Skeletal muscle cell (primary cell): Measurements from ENCODE around the gene CTH.
"Not testable (repeated sequence)": the region's sequence is repeated elsewhere in the genome, so short reads cannot be mapped to it uniquely, and the experiment has no call there.

ENCODE experiments used
- DNase-seq: peaks from one replicate; pipeline ENCODE4 v3.0.0-alpha.2; 2010; ENCODE audit warnings: low read depth
- H3K4me3 ChIP-seq: 2 replicates; pipeline ENCODE4 v1.5.1; 2011; ENCODE audit warnings: low read depth, mild to moderate bottlenecking, control low read depth, low read length, moderate library complexity

Gene CTH

GRCh38 chr1:70442490-70442889, 31.4 kb downstream of the CTH start:
- H3K4me3 ChIP-seq, result no peak overlapping the region
- no peak for DNase-seq

- no peak overlapping the region for H3K4me3 ChIP-seq
- no peak for DNase-seq
Observed at GRCh38 chr1:70443739-70444138, 32.7 kb downstream of the CTH start.

- no peak overlapping the region for H3K4me3 ChIP-seq
- DNase-seq, result no peak
Observed at GRCh38 chr1:70449049-70449448, 38.0 kb downstream of the CTH start.

- DNase-seq, H3K4me3 ChIP-seq: not testable (repeated sequence)
Observed at GRCh38 chr1:70452164-70452939, 41.3 kb downstream of the CTH start.

GRCh38 chr1:70455291-70455690, 44.2 kb downstream of the CTH start:
- no peak for DNase-seq

GRCh38 chr1:70458131-70458530, 47.1 kb downstream of the CTH start:
- no peak overlapping the region for H3K4me3 ChIP-seq
- DNase-seq, result no peak

More at GRCh38 chr1:70455291-70455690, 44.2 kb downstream of the CTH start:
- no peak overlapping the region for H3K4me3 ChIP-seq

- no peak overlapping the region for H3K4me3 ChIP-seq
- no peak for DNase-seq
Observed at GRCh38 chr1:70459496-70460225, 48.6 kb downstream of the CTH start.

GRCh38 chr1:70460740-70461713, 50.0 kb downstream of the CTH start:
- not testable (repeated sequence) for DNase-seq

GRCh38 chr1:70462611-70463010, 51.5 kb downstream of the CTH start:
- no peak for DNase-seq
- no peak overlapping the region for H3K4me3 ChIP-seq

More at GRCh38 chr1:70460740-70461713, 50.0 kb downstream of the CTH start:
- not testable (repeated sequence) for H3K4me3 ChIP-seq

GRCh38 chr1:70465911-70466310, 54.8 kb downstream of the CTH start:
- DNase-seq, result no peak
- no peak overlapping the region for H3K4me3 ChIP-seq

- no peak for DNase-seq
- no peak overlapping the region for H3K4me3 ChIP-seq
Observed at GRCh38 chr1:70467531-70467930, 56.5 kb downstream of the CTH start.

- no peak for DNase-seq
- no peak overlapping the region for H3K4me3 ChIP-seq
Observed at GRCh38 chr1:70468180-70468579, 57.1 kb downstream of the CTH start.

- not testable (repeated sequence) for H3K4me3 ChIP-seq, DNase-seq
Observed at GRCh38 chr1:70469184-70469583, 58.1 kb downstream of the CTH start.

- no peak for DNase-seq
- no peak overlapping the region for H3K4me3 ChIP-seq
Observed at GRCh38 chr1:70475023-70475422, 64.0 kb downstream of the CTH start.

GRCh38 chr1:70477090-70477489, 66.0 kb downstream of the CTH start:
- DNase-seq, result no peak
- H3K4me3 ChIP-seq, result no peak overlapping the region

GRCh38 chr1:70477905-70478304, 66.8 kb downstream of the CTH start:
- DNase-seq, H3K4me3 ChIP-seq: not testable (repeated sequence)

- H3K4me3 ChIP-seq, result no peak overlapping the region
- DNase-seq, result no peak
Observed at GRCh38 chr1:70483342-70483741, 72.3 kb downstream of the CTH start.

- H3K4me3 ChIP-seq, result no peak overlapping the region
- DNase-seq, result no peak
Observed at GRCh38 chr1:70485624-70486023, 74.6 kb downstream of the CTH start.

- no peak overlapping the region for H3K4me3 ChIP-seq
- peak; percentile 79 for DNase-seq
Observed at GRCh38 chr1:70486676-70487458, 75.8 kb downstream of the CTH start.
